GM12891 (cell line): Measurements from ENCODE around the gene FNDC11.

Source experiments
- POLR2A ChIP-seq: IDR thresholded peaks from 2 replicates; pipeline ENCODE4 v1.6.1; 2011; ENCODE audit warnings: low read depth, low read length, control low read depth
- POLR2AphosphoS5 ChIP-seq: IDR thresholded peaks from 2 replicates; pipeline ENCODE4 v1.6.1; 2011; ENCODE audit warnings: low read depth, low read length, control low read depth
- POU2F2 ChIP-seq: IDR thresholded peaks from 2 replicates; pipeline ENCODE4 v1.6.1; 2011; ENCODE audit warnings: low read depth, mild to moderate bottlenecking, control low read depth, low read length, moderate library complexity
- SPI1 ChIP-seq: IDR thresholded peaks from 2 replicates; pipeline ENCODE4 v1.6.1; 2011; ENCODE audit warnings: low read depth, low read length, control low read depth

DNA sequence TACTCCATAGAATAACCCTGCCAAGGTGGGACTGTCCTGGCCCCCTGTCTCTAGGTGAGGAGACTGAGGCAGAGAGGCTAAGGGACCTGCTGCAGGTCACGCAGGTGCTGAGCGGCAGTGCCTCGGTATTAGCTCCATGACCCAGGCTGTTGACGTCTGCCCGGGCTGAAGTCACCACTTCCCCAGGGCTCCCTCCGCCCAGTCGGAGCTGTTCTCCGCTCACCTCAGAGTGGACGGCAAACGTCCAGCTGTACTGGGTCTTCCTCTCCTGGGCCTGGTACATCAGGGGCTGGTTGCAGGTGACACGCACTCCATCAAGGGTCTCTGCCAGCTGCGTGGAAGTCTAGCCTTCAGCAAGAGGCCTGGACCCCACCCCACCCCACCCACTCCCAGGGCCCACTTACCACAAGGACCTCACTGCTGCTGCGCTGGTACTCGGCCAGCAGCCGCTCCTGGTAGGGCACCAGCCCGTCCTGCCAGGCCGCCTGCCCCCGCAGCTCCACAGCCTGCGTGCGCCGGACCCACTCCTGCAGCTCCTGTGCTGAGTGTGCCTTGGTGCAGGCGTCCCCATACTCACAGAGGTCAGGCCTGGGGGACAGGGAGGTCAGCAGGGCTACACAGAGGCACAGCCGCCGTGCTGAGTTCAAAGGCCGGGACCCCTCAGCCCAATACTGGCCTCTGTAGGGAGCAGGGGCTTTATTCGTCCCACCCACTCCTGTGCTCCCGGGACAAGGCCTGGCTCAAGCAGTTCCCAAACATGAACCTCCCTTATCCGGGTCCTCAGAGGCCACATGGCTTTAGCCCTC, 16.5 kb downstream of the FNDC11 start:
- TF ChIP-seq POU2F2 (no peak), POLR2AphosphoS5 (no peak), POLR2A (no peak), SPI1 (no peak)
